Adipocyte (in vitro differentiated cells): ENCODE measurements around the gene PTPRN2.
"Not testable (repeated sequence)": the region's sequence is repeated elsewhere in the genome, so short reads cannot be mapped to it uniquely, and the experiment has no call there.

ENCODE experiments used
- DNase-seq: peaks from one replicate; pipeline ENCODE4 v3.0.0-alpha.2; 2015; ENCODE audit warnings: low read depth
- H3K27me3 ChIP-seq: replicated peaks from 2 replicates; pipeline ENCODE4 v1.7.0; 2013; ENCODE audit warnings: mild to moderate bottlenecking, low read length, moderate library complexity; ENCODE audit not compliant: control insufficient read depth, insufficient read depth
- H3K36me3 ChIP-seq: 2 replicates; pipeline ENCODE4 v1.7.0; 2013; ENCODE audit warnings: low read length, mild to moderate bottlenecking, moderate library complexity; ENCODE audit not compliant: control insufficient read depth, insufficient read depth, severe bottlenecking
- H3K4me1 ChIP-seq: 2 replicates; pipeline ENCODE4 v1.7.0; 2013; ENCODE audit warnings: mild to moderate bottlenecking, low read length, moderate library complexity; ENCODE audit not compliant: control insufficient read depth, insufficient read depth
- H3K4me3 ChIP-seq: 2 replicates; pipeline ENCODE4 v1.7.0; 2013; ENCODE audit warnings: mild to moderate bottlenecking, low read length, moderate library complexity
- H3K9ac ChIP-seq: 2 replicates; pipeline ENCODE4 v1.7.0; 2013; ENCODE audit warnings: mild to moderate bottlenecking, low read length, moderate library complexity
- H3K9me3 ChIP-seq: 2 replicates; pipeline ENCODE4 v1.7.0; 2013; ENCODE audit warnings: mild to moderate bottlenecking, low read length, moderate library complexity; ENCODE audit not compliant: control insufficient read depth

PTPRN2 gene

DNA sequence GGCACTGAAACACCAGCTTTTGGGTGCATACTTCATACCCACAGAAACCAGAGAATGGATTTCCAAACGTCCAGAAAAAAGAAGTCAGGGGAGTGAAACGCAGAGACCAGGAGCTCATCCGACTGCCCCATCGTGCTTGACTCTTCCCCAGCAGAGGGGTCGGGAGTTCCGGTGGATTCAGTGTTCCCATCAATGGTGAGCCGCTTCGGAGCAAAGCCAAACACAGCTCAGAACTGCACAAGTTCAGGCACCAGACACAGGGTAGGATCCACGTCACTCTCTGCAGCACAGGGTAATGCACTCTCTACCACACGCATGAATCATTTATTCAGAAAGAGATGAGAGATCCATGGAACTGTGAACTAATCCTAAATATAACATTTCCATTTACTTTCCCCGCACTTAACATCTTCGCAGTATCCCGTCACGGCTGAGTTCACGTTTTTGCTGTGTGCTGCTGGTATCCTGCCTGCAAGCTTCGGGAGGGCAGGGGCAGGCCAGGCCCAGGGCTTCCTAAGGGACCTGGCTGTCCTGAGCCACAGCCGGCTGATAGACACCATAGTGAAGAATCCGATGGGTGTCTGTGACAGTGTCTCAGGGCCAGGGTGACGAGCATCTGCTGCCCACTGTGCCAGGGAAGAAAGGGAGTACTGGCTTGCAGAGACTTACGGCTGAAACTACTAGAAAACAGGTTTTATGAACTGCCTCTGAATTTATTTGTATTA lies 545.3 kb downstream of the PTPRN2 start:
- peaks cover 23% of the 10 kb centered on the region for H3K9me3 ChIP-seq
- no peaks in the 10 kb centered on the region for H3K27me3 ChIP-seq
- no peak for DNase-seq
- no peak overlapping the region for H3K9ac ChIP-seq
- no peak overlapping the region for H3K4me3 ChIP-seq
- no peaks in the 10 kb centered on the region for H3K36me3 ChIP-seq
- H3K4me1 ChIP-seq = no peaks in the 10 kb centered on the region

GRCh38 chr7:158040199-158040598 lies 547.4 kb downstream of the PTPRN2 start:
- Histone ChIP-seq H3K4me3 (no peak overlapping the region), H3K27me3 (no peaks in the 10 kb centered on the region), H3K9ac (no peak overlapping the region), H3K9me3 (peaks cover 23% of the 10 kb centered on the region), H3K4me1 (no peaks in the 10 kb centered on the region), H3K36me3 (no peaks in the 10 kb centered on the region)
- no peak for DNase-seq

DNA sequence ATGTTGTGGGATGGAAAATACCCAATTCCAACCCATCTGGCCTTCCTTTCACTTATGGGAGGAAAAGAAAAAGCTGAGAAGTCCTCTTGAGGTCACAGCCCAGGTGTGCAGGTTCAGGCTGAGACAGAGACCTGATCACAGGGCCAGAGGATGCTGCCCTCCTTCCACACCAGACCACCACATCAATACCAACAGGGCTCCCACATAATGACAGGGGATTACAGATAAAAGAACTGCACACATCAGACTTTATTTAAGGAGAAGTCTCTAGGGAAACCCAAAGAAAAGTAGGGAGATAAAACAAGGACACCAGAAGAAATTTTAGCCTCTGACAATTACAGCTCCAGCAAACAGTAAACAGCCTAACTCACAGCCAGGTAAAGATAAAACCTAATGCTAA lies 548.4 kb downstream of the PTPRN2 start:
- H3K9ac ChIP-seq = no peak overlapping the region
- no peak overlapping the region for H3K4me3 ChIP-seq
- no peak for DNase-seq
- H3K36me3 ChIP-seq = no peaks in the 10 kb centered on the region
- H3K4me1 ChIP-seq = no peaks in the 10 kb centered on the region
- peaks cover 23% of the 10 kb centered on the region for H3K9me3 ChIP-seq
- H3K27me3 ChIP-seq = no peaks in the 10 kb centered on the region

GRCh38 chr7:158037211-158037610 lies 550.4 kb downstream of the PTPRN2 start:
- Histone ChIP-seq H3K9ac (no peak overlapping the region), H3K4me3 (no peak overlapping the region), H3K27me3 (no peaks in the 10 kb centered on the region), H3K4me1 (no peaks in the 10 kb centered on the region), H3K36me3 (no peaks in the 10 kb centered on the region), H3K9me3 (peaks cover 23% of the 10 kb centered on the region)
- DNase-seq = no peak

DNA sequence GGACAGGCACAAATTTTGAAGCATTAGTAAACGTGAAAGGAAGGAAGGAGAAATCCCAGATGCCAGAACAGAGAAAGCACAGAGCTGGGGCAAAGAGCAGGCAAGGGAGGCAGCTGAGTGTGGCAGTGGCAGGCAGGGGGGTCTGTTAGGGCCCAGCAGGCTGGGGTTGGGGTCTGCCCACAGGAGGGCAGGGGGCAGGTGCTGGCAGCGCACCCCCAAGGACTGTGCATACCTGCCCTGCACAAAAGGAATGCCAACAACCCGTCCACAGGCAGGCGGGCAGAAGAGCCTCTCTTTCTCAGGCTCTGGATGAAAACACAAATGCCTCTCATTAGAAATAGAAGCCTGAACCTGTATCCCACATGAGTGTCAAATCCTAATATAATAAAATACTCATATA lies 552.3 kb downstream of the PTPRN2 start:
- DNase-seq = no peak
- Histone ChIP-seq H3K4me1 (no peaks in the 10 kb centered on the region), H3K36me3 (no peaks in the 10 kb centered on the region), H3K4me3 (no peak overlapping the region), H3K9me3 (peaks cover 22% of the 10 kb centered on the region), H3K9ac (no peak overlapping the region), H3K27me3 (no peaks in the 10 kb centered on the region)

DNA sequence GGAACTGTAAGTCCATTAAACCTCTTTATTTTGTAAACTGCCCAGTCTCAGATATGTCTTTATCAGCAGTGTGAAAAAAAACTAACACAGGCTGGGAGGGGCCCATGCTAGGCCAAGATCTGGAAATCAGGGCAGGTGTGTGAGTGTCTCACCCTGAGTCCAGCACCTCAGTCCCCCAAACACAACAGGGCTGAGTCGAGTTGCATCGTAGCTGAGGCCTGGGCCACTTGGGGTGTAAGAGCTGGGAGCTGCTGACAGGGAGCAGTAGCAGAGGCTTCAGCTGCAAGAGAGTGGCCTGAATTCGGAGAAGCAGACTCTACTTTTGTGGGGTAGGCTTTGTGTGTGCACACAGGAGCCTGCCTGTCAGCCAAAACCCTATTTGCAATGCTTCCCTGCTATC lies 553.1 kb downstream of the PTPRN2 start:
- peaks cover 15% of the 10 kb centered on the region for H3K9me3 ChIP-seq
- DNase-seq = no peak
- no peak overlapping the region for H3K4me3 ChIP-seq
- H3K36me3 ChIP-seq = no peaks in the 10 kb centered on the region
- H3K4me1 ChIP-seq = no peaks in the 10 kb centered on the region
- no peaks in the 10 kb centered on the region for H3K27me3 ChIP-seq
- no peak overlapping the region for H3K9ac ChIP-seq

GRCh38 chr7:158033925-158034324 lies 553.7 kb downstream of the PTPRN2 start:
- H3K27me3 ChIP-seq, H3K9ac ChIP-seq, H3K4me3 ChIP-seq, H3K36me3 ChIP-seq, H3K9me3 ChIP-seq, DNase-seq, H3K4me1 ChIP-seq: not testable (repeated sequence)

GRCh38 chr7:158033196-158033595 lies 554.4 kb downstream of the PTPRN2 start:
- Histone ChIP-seq H3K4me3 (no peak overlapping the region), H3K9me3 (peaks cover 5% of the 10 kb centered on the region), H3K9ac (no peak overlapping the region), H3K36me3 (no peaks in the 10 kb centered on the region), H3K4me1 (no peaks in the 10 kb centered on the region), H3K27me3 (no peaks in the 10 kb centered on the region)
- DNase-seq = no peak

DNA sequence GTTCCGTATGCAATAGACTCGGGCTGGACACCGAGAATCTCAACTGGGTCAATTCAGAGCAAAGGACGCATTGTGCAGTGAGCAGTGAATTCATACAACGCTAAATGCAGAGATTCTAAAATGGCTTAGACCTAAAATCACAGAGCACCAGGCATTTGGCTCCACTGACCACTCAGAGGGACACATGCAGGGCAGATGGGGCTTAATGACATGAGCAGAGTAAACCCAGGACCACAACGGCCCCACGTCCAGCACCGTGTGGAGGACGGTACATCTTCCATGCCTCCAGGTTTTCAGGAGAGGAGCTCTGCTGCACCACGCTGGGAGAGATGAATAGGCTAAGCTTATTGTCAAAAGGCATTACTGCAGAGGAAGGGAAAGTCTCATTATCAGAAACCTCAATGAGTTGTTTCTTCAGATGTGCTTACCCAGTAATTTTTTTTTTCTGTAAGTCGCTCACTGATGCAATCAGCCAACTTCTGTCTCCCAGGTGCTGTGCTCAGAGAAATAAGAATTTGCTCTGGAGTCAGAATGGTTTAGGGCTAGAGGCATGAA lies 555.0 kb downstream of the PTPRN2 start:
- Histone ChIP-seq H3K9ac (no peak overlapping the region), H3K27me3 (no peaks in the 10 kb centered on the region), H3K9me3 (no peaks in the 10 kb centered on the region), H3K36me3 (no peaks in the 10 kb centered on the region), H3K4me3 (no peak overlapping the region), H3K4me1 (no peaks in the 10 kb centered on the region)
- no peak for DNase-seq

- no peaks in the 10 kb centered on the region for H3K27me3 ChIP-seq
- no peaks in the 10 kb centered on the region for H3K36me3 ChIP-seq
- H3K4me1 ChIP-seq = no peaks in the 10 kb centered on the region
- H3K9me3 ChIP-seq = no peaks in the 10 kb centered on the region
- no peak for DNase-seq
- no peak overlapping the region for H3K9ac ChIP-seq
- no peak overlapping the region for H3K4me3 ChIP-seq
Measured at GRCh38 chr7:158031867-158032308, 555.7 kb downstream of the PTPRN2 start.

GRCh38 chr7:158030566-158030965 lies 557.1 kb downstream of the PTPRN2 start:
- no peaks in the 10 kb centered on the region for H3K36me3 ChIP-seq
- DNase-seq = no peak
- no peaks in the 10 kb centered on the region for H3K9me3 ChIP-seq
- no peaks in the 10 kb centered on the region for H3K4me1 ChIP-seq
- no peak overlapping the region for H3K4me3 ChIP-seq
- no peaks in the 10 kb centered on the region for H3K27me3 ChIP-seq
- H3K9ac ChIP-seq = no peak overlapping the region

GRCh38 chr7:158030071-158030470 lies 557.6 kb downstream of the PTPRN2 start:
- no peak overlapping the region for H3K4me3 ChIP-seq
- no peaks in the 10 kb centered on the region for H3K27me3 ChIP-seq
- H3K9ac ChIP-seq = no peak overlapping the region
- no peaks in the 10 kb centered on the region for H3K9me3 ChIP-seq
- DNase-seq = no peak
- no peaks in the 10 kb centered on the region for H3K36me3 ChIP-seq
- H3K4me1 ChIP-seq = no peaks in the 10 kb centered on the region
